ENCODE results near the gene WNK3. TPM values are rescaled to one million over a fixed set of nuclear protein-coding genes. Genes with fewer than 3 reads are reported as not detected.

The WNK3 gene
- total and polyA plus RNA-seq, 9 of the 15 experiments (the other 6 are each of a cell fraction or from before 2014, with no cell fraction given), result under 0.01 to 0.02 (median 0.01) TPM; not detected in 4

DNA sequence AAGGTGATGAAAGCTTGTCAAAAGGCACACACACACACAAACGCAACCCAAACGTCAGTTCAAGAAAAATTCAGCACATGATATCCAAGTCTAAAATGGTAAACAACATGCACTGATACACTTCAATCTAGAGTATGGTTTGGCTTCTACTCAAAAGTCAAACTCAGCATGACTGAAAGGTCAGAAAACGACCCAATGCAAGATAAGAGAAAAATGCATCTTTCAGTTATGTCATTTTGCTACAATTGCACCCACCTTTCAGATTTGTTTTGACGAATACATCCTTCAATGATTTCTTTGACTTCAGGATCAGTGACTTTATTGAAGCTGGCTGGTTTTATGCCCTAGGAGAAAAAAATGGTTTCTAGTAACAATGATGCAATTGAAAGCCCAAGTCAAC is 56.3 kb downstream of the WNK3 start:
- H3K9me1 ChIP-seq (ENCODE audit: control insufficient read depth, insufficient read depth, low read length), result no peaks in the 10 kb centered on the region
- H3K4me3 ChIP-seq, result no peak overlapping the region
- no peaks in the 10 kb centered on the region for H3K9me3 ChIP-seq (replicated peaks; ENCODE audit: control insufficient read depth, insufficient read depth, low read depth, low read length)
- H3K9ac ChIP-seq (ENCODE audit: insufficient read depth in 1 of 2, low read depth in 2 of 2, low read length in 2 of 2), result no peak overlapping the region
- POLR2A ChIA-PET, result no interaction called here
- intact Hi-C loops (cut with micrococcal nuclease) (no loop called here), in situ Hi-C loops (cut with MboI) (no loop called here)
- DNase-seq (ENCODE audit: extremely low read depth in 1 of 4, low spot score in 3 of 4), result no peak
- H3K27ac ChIP-seq (ENCODE audit: extremely low read depth, low read depth, low read length), result no peak overlapping the region
- CTCF ChIA-PET (ENCODE audit: low intra/inter-chr PET ratio), result no interaction called here
- H3K27me3 ChIP-seq (ENCODE audit: control insufficient read depth in 2 of 2, insufficient read depth in 2 of 2, low read length in 2 of 2), result peaks cover 0 to 4% of the 10 kb centered on the region in 2 experiments; a peak in 1 of 5 replicates
- H3K4me1 ChIP-seq (replicated peaks in 1 of 2; ENCODE audit: control insufficient read depth in 2 of 2, insufficient read depth in 2 of 2, low read length in 2 of 2), result no peaks in the 10 kb centered on the region
- no peaks in the 10 kb centered on the region for H3K36me3 ChIP-seq (ENCODE audit: control insufficient read depth, insufficient read depth, low read length)
- H4K20me1 ChIP-seq (replicated peaks; ENCODE audit: control insufficient read depth, insufficient read depth, low read length), result no peaks in the 10 kb centered on the region
- no peak for FAIRE-seq
- ATAC-seq, result no peak
- H2AFZ ChIP-seq (ENCODE audit: low read depth, low read length), result no peak overlapping the region
- BruUV-seq (replicated peaks), result no TSS peak
- TF ChIP-seq ZFP1 (CRISPR knock-in tag; IDR thresholded peaks at IDR 0.05), result no peak
- TF ChIP-seq SIRT6 (IDR thresholded peaks at IDR 0.05; ENCODE audit: low read depth, low read length), result no peak
- no peak for TF ChIP-seq ARHGAP35 (IDR thresholded peaks at IDR 0.05; ENCODE audit: partially characterized antibody)
- TF ChIP-seq ZC3H4 (CRISPR knock-in tag; IDR thresholded peaks at IDR 0.05; ENCODE audit: borderline replicate concordance), result no peak
- TF ChIP-seq SRSF9 (IDR thresholded peaks at IDR 0.05; ENCODE audit: borderline replicate concordance, low read depth, low read length), result no peak
- TF ChIP-seq POU5F1 (IDR thresholded peaks at IDR 0.05; ENCODE audit: borderline replicate concordance, low read depth, low read length, partially characterized antibody), result no peak
- no peak for TF ChIP-seq NR0B1 (IDR thresholded peaks at IDR 0.05; ENCODE audit: partially characterized antibody)
- TF ChIP-seq KDM4B (IDR thresholded peaks at IDR 0.05; ENCODE audit: borderline replicate concordance in 2 of 2, low read depth in 1 of 2), result no peak
- no peak for TF ChIP-seq ZNF3 (CRISPR knock-in tag; IDR thresholded peaks at IDR 0.05)
- TF ChIP-seq, protein P1, sequence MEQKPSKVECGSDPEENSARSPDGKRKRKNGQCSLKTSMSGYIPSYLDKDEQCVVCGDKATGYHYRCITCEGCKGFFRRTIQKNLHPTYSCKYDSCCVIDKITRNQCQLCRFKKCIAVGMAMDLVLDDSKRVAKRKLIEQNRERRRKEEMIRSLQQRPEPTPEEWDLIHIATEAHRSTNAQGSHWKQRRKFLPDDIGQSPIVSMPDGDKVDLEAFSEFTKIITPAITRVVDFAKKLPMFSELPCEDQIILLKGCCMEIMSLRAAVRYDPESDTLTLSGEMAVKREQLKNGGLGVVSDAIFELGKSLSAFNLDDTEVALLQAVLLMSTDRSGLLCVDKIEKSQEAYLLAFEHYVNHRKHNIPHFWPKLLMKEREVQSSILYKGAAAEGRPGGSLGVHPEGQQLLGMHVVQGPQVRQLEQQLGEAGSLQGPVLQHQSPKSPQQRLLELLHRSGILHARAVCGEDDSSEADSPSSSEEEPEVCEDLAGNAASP (IDR thresholded peaks at IDR 0.05), result no peak
- no peak for TF ChIP-seq ZNF583 (CRISPR knock-in tag; IDR thresholded peaks at IDR 0.05)
- TF ChIP-seq ZNF165 (CRISPR knock-in tag; IDR thresholded peaks at IDR 0.05; ENCODE audit: borderline replicate concordance), result no peak
- no peak for TF ChIP-seq RFX7 (CRISPR knock-in tag; IDR thresholded peaks at IDR 0.05)
- no peak for TF ChIP-seq FOXM1 (IDR thresholded peaks at IDR 0.05; ENCODE audit: low read depth)
- TF ChIP-seq FOXM1 (CRISPR knock-in tag; IDR thresholded peaks at IDR 0.05; ENCODE audit: low read depth), result no peak
- no peak for TF ChIP-seq RUNX1 (IDR thresholded peaks at IDR 0.05; ENCODE audit: low read depth)
- H3K4me2 ChIP-seq (ENCODE audit: insufficient read depth, low read length), result no peak overlapping the region
- no peaks in the 10 kb centered on the region for H3K79me2 ChIP-seq (ENCODE audit: control insufficient read depth, insufficient read depth, low read length)
- 0% methylated on average over 4 of the region's 4 CpGs for WGBS (ENCODE audit: insufficient coverage, low coverage, missing lambda C conversion rate)
